ENCODE data around the gene GTF3C6. TPM values are rescaled to one million over a fixed set of nuclear protein-coding genes. Genes with fewer than 3 reads are reported as not detected.
A peak's percentile ranks its signal among the peaks of the same experiment; 100 is the strongest.
"Not testable (repeated sequence)": the region's sequence is repeated elsewhere in the genome, so short reads cannot be mapped to it uniquely, and the experiment has no call there.

GTF3C6 gene
- total and polyA plus RNA-seq, 4 donors, result 38.5 to 76.9 (median 44.8) TPM

DNA sequence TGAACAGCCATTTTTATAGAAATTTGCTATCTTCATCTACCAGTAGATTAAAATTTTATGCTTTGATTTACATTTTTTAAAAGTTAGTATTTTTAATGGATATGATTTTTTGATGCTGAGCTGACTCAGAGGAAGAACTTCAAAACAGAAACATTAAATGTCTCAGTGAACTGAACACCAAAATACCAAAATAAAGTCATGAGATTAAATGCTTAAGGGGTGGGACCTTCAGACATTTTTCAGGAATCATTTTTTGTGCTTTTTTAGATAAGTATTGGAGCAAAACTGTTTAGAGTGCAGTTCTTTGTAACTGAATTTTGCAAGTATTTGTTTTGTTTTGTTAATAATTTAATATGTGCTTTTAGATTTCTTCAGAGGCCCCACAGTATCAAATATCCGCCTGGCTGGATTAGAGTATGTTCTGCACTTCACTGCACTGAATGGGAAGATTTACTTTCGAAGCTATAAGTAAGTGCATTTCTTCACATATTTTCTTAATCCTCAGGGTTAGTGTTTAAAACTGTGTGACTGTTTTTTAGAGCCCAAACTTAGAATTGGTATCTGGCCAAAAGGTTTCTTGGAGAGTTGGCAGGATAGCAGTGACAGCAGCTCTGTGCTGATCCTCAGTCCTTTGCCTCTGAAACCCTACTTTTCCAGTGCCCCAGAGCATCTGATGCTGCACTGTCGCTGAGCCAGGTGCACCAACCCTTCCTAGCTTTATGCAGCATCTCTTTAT is 57.1 kb downstream of the GTF3C6 start:
- H3K4me3 ChIP-seq (ENCODE audit: low read length in 2 of 2), result no peak overlapping the region
- peaks cover 0 to 2% of the 10 kb centered on the region in 2 donors for H3K36me3 ChIP-seq (ENCODE audit: control insufficient read depth in 1 of 2, insufficient read depth in 2 of 2, low read length in 1 of 2)
- ATAC-seq (ENCODE audit: low FRiP score), result peak; percentile 60
- no peaks in the 10 kb centered on the region for H3K27me3 ChIP-seq (ENCODE audit: control insufficient read depth in 1 of 2, insufficient read depth in 2 of 2, low read length in 1 of 2)
- WGBS, 2 donors, result 26 to 38% methylated on average over 3 of the region's 3 CpGs
- DNase-seq, result no peak
- no peaks in the 10 kb centered on the region for H3K9me3 ChIP-seq (ENCODE audit: control insufficient read depth, low read length)
- H3K27ac ChIP-seq (ENCODE audit: low read depth in 1 of 2, low read length in 2 of 2), result no peak overlapping the region
- no peaks in the 10 kb centered on the region for H3K4me1 ChIP-seq (ENCODE audit: control insufficient read depth in 1 of 2, insufficient read depth in 2 of 2, low read length in 2 of 2)
- intact Hi-C loops (cut with DNase I), result no loop called here

DNA sequence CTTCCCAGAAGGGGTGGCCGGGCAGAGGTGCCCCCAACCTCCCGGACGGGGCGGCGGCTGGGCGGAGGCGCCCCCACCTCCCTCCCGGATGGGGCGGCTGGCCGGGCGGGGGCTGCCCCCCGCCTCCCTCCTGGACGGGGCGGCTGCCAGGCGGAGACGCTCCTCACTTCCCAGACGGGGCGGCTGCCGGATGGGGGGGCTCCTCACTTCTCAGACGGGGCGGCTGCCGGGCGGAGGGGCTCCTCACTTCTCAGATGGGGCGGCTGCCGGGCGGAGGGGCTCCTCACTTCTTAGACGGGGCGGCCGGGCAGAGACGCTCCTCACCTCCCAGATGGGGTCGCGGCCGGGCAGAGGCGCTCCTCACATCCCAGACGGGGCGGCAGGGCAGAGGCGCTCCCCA is 58.7 kb downstream of the GTF3C6 start:
- H3K27me3 ChIP-seq (ENCODE audit: control insufficient read depth in 1 of 2, insufficient read depth in 2 of 2, low read length in 1 of 2); H3K27ac ChIP-seq (ENCODE audit: low read depth in 1 of 2, low read length in 2 of 2); ATAC-seq (ENCODE audit: low FRiP score); DNase-seq; H3K36me3 ChIP-seq (ENCODE audit: control insufficient read depth in 1 of 2, insufficient read depth in 2 of 2, low read length in 1 of 2); intact Hi-C loops (cut with DNase I); H3K9me3 ChIP-seq (ENCODE audit: control insufficient read depth, low read length); H3K4me3 ChIP-seq (ENCODE audit: low read length in 2 of 2); H3K4me1 ChIP-seq (ENCODE audit: control insufficient read depth in 1 of 2, insufficient read depth in 2 of 2, low read length in 2 of 2): not testable (repeated sequence)
- WGBS, 2 donors, result 96 to 97% methylated on average over 16 to 34 of the region's 37 CpGs

Other genes starting within 250 kb of the GTF3C6 start
- gene CDK19, start 143.2 kb upstream of the GTF3C6 start, total RNA-seq, result 10 to 100 TPM; 19.5 to 22.4 TPM
- gene CDK19, start 143.2 kb upstream of the GTF3C6 start, polyA plus RNA-seq, result 1 to 10 TPM; 5.4 to 6.2 TPM
- gene AMD1, start 83.9 kb upstream of the GTF3C6 start, total RNA-seq, result 10 to 100 TPM; 37.8 to 55.1 TPM
- gene AMD1, start 83.9 kb upstream of the GTF3C6 start, polyA plus RNA-seq, result 10 to 100 TPM; 18.3 to 55.6 TPM
- gene RPF2, start 23.3 kb downstream of the GTF3C6 start, total RNA-seq, result 10 to 100 TPM; 17.2 to 21.9 TPM
- 10 to 100 TPM; 14.9 to 16.6 TPM for gene RPF2, start 23.3 kb downstream of the GTF3C6 start, polyA plus RNA-seq
- 10 to 100 TPM; 12.2 to 13.1 TPM for gene SLC16A10, start 128.8 kb downstream of the GTF3C6 start, total RNA-seq
- 1 to 10 TPM in 1 of 2 donors, under 1 TPM in 1; 0.05 to 5.8 TPM for gene SLC16A10, start 128.8 kb downstream of the GTF3C6 start, polyA plus RNA-seq

All from aorta (tissue), 5 donors.